ENCODE measurements around the gene TIMP2. TPM values are rescaled to one million over a fixed set of nuclear protein-coding genes. Genes with fewer than 3 reads are reported as not detected.

TIMP2 gene
- total and polyA plus RNA-seq, 2 of the 4 experiments (the other 2 are of a cell fraction) = 43.9 to 416 TPM

Other genes starting within 250 kb of the TIMP2 start
- gene CYTH1, start 143.1 kb downstream of the TIMP2 start, total RNA-seq (2012; rRNA removed) = 7.9 and 8.3 TPM in 2 replicates
- gene CYTH1, start 143.1 kb downstream of the TIMP2 start, polyA plus RNA-seq (2012; rRNA removed) = 10.1 and 12.4 TPM in 2 replicates
- gene USP36, start 84.6 kb downstream of the TIMP2 start, total RNA-seq (2012; rRNA removed) = 28.3 and 30.6 TPM in 2 replicates
- gene USP36, start 84.6 kb downstream of the TIMP2 start, polyA plus RNA-seq (2012; rRNA removed) = 38.3 and 39.7 TPM in 2 replicates
- gene CEP295NL, start 22.2 kb downstream of the TIMP2 start, total RNA-seq (2012; rRNA removed) = 0.56 and 0.72 TPM in 2 replicates
- gene CEP295NL, start 22.2 kb downstream of the TIMP2 start, polyA plus RNA-seq (2012; rRNA removed) = 0.11 and 0.31 TPM in 2 replicates
- 33.7 and 34.7 TPM in 2 replicates for gene LGALS3BP, start 54.5 kb upstream of the TIMP2 start, total RNA-seq (2012; rRNA removed)
- gene LGALS3BP, start 54.5 kb upstream of the TIMP2 start, polyA plus RNA-seq (2012; rRNA removed) = 249 and 273 TPM in 2 replicates
- gene CANT1, start 84.4 kb upstream of the TIMP2 start, total RNA-seq (2012; rRNA removed) = 50.0 and 51.8 TPM in 2 replicates
- gene CANT1, start 84.4 kb upstream of the TIMP2 start, polyA plus RNA-seq (2012; rRNA removed) = 73.4 and 90.7 TPM in 2 replicates
- 1.7 and 3.4 TPM in 2 replicates for gene C1QTNF1, start 98.8 kb upstream of the TIMP2 start, total RNA-seq (2012; rRNA removed)
- 8.4 and 9.0 TPM in 2 replicates for gene C1QTNF1, start 98.8 kb upstream of the TIMP2 start, polyA plus RNA-seq (2012; rRNA removed)
- gene ENGASE, start 149.4 kb upstream of the TIMP2 start, total RNA-seq (2012; rRNA removed) = 2.5 and 3.9 TPM in 2 replicates
- 10.4 and 12.1 TPM in 2 replicates for gene ENGASE, start 149.4 kb upstream of the TIMP2 start, polyA plus RNA-seq (2012; rRNA removed)